B cell (primary cell): ENCODE data around the gene AKAP11. TPM values are rescaled to one million over a fixed set of nuclear protein-coding genes. Genes with fewer than 3 reads are reported as not detected.

Experiments used
- ATAC-seq: fragments of 200-7000 bp; cut with Tn5 transposase; one replicate; pipeline ENCODE4 v1.10.0; 2021; ENCODE audit warnings: low read depth, mild to moderate bottlenecking, moderate number of reproducible peaks, moderate library complexity
- CTCF ChIA-PET: fragments of 350-600 bp; sonication (Branson Sonifier 250); formaldehyde crosslinking; loops from one replicate; lab custom pipeline; 2021; ENCODE audit warnings: antibody characterized with exemption, inconsistent platforms; lab: Charles Lee
- POLR2A ChIA-PET: fragments of 350-600 bp; sonication (Branson Sonifier 250); formaldehyde crosslinking; loops from one replicate; lab custom pipeline; 2021; ENCODE audit warnings: antibody characterized with exemption; lab: Charles Lee
- DNase-seq: peaks from one replicate; pipeline ENCODE4 v3.0.0; 2013
- H2AFZ ChIP-seq: 2 replicates; pipeline ENCODE4 v1.6.1; 2012; ENCODE audit warnings: mild to moderate bottlenecking, low read depth, low read length; ENCODE audit not compliant: insufficient read depth, poor library complexity, severe bottlenecking
- H3K27ac ChIP-seq, 2 donors: 1 replicate in 1 of 2; 2 replicates in 1 of 2; pipeline ENCODE4 v1.5.1; 2012 to 2013; ENCODE audit warnings: low read length in 2 of 2, mild to moderate bottlenecking in 2 of 2, moderate library complexity in 1 of 2
- H3K27me3 ChIP-seq, 4 experiments: fragments of 200-600 bp in 1 of 4; sonication (generic) in 1 of 4; replicated peaks in 1 of 4; 1 replicate in 2 of 4; 2 replicates in 2 of 4; pipeline versions ENCODE4 v1.6.1 to v1.7.0; 2013 to 2016; ENCODE audit warnings: low read length in 3 of 4, mild to moderate bottlenecking in 2 of 4, mixed read lengths in 1 of 4, moderate library complexity in 1 of 4; ENCODE audit not compliant: insufficient read depth in 4 of 4, control insufficient read depth in 3 of 4; ENCODE audit errors: control extremely low read depth in 1 of 4
- H3K36me3 ChIP-seq, 2 experiments: replicated peaks in 1 of 2; 1 replicate in 1 of 2; 2 replicates in 1 of 2; pipeline versions ENCODE4 v1.6.1 to v1.7.1; 2013; ENCODE audit warnings: low read length in 1 of 2; ENCODE audit not compliant: insufficient read depth in 2 of 2, control insufficient read depth in 1 of 2; ENCODE audit errors: control extremely low read depth in 1 of 2, extremely low read depth in 1 of 2
- H3K4me1 ChIP-seq, 2 donors: fragments of 200-600 bp in 1 of 2; sonication (generic) in 1 of 2; 1 replicate in 1 of 2; 2 replicates in 1 of 2; pipeline versions ENCODE4 v1.5.1 to v1.6.1; 2013 to 2017; ENCODE audit warnings: low read length in 2 of 2; ENCODE audit not compliant: control insufficient read depth in 2 of 2, insufficient read depth in 2 of 2
- H3K4me2 ChIP-seq: replicated peaks from 2 replicates; pipeline ENCODE3; 2012; ENCODE audit warnings: mild to moderate bottlenecking, low read depth, low read length; ENCODE audit not compliant: poor library complexity, severe bottlenecking
- H3K4me3 ChIP-seq, 5 experiments: fragments of 200-600 bp in 1 of 5; sonication (generic) in 1 of 5; 1 replicate in 3 of 5; 2 replicates in 2 of 5; pipeline versions ENCODE4 v1.5.1 to v1.7.0; 2011 to 2016; ENCODE audit warnings: low read length in 4 of 5, mild to moderate bottlenecking in 4 of 5, low read depth in 2 of 5, control low read depth in 1 of 5, moderate library complexity in 1 of 5; ENCODE audit not compliant: insufficient read depth in 1 of 5; ENCODE audit errors: control extremely low read depth in 1 of 5, extremely low read depth in 1 of 5
- H3K79me2 ChIP-seq: fragments of 200-600 bp; sonication (generic); one replicate; pipeline ENCODE4 v1.6.0; 2016; ENCODE audit warnings: low read length; ENCODE audit not compliant: control insufficient read depth, insufficient read depth
- H3K9ac ChIP-seq: fragments of 200-600 bp; sonication (generic); 2 replicates; pipeline ENCODE4 v1.6.1; 2017; ENCODE audit warnings: mild to moderate bottlenecking, low read length, moderate library complexity
- H3K9me3 ChIP-seq, 3 donors: one replicate each; pipeline versions ENCODE4 v1.6.1 to v1.7.1; 2013; ENCODE audit warnings: low read length in 2 of 3; ENCODE audit not compliant: control insufficient read depth in 2 of 3, insufficient read depth in 1 of 3; ENCODE audit errors: control extremely low read depth in 1 of 3
- H4K20me1 ChIP-seq: 2 replicates; pipeline ENCODE4 v1.6.0; 2012; ENCODE audit warnings: mild to moderate bottlenecking, low read length; ENCODE audit not compliant: insufficient read depth, control insufficient read depth, poor library complexity, severe bottlenecking
- H3K27ac Mint-ChIP-seq: one replicate; pipeline ENCODE4 v1.8.0; 2021; ENCODE audit warnings: mixed read lengths
- H3K27me3 Mint-ChIP-seq: one replicate; pipeline ENCODE4 v1.8.0; 2021; ENCODE audit warnings: mixed read lengths
- H3K4me1 Mint-ChIP-seq: one replicate; pipeline ENCODE4 v1.8.0; 2021; ENCODE audit warnings: mixed read lengths
- H3K4me3 Mint-ChIP-seq: one replicate; pipeline ENCODE4 v1.8.0; 2021; ENCODE audit warnings: mixed read lengths
- H3K9me3 Mint-ChIP-seq: one replicate; pipeline ENCODE4 v1.8.0; 2022; ENCODE audit warnings: mixed read lengths; ENCODE audit not compliant: insufficient read depth
- CTCF ChIP-seq: fragments of 200-600 bp; IDR thresholded peaks from one replicate; pipeline ENCODE4 v1.8.0; 2022; ENCODE audit warnings: antibody characterized with exemption, mild to moderate bottlenecking
- EZH2 ChIP-seq: IDR thresholded peaks from 2 replicates; pipeline ENCODE4 v1.6.1; 2012; ENCODE audit warnings: borderline replicate concordance, low read depth, mild to moderate bottlenecking, moderate library complexity, low read length; ENCODE audit not compliant: insufficient read depth, poor library complexity, severe bottlenecking
- WGBS: methylation state at CpG from one replicate; pipeline ENCODE4 v1.1.5; 2013; ENCODE audit warnings: missing lambda C conversion rate; ENCODE audit not compliant: insufficient coverage; 5-methylcytosine and 5-hydroxymethylcytosine counted together
- intact Hi-C: fragments of 100-400 bp; cut with micrococcal nuclease; formaldehyde crosslinking; loops from one replicate; pipeline ENCODE4 v1.10.0; 2022
- polyA plus RNA-seq: library from polyadenylated mRNA; depleted of rRNA; stranded (reverse); fragments of >200 nt; gene quantifications from 2 replicates; pipeline ENCODE4 v1.2.3, GENCODE V29; 2012
- total RNA-seq, 2 donors: library from RNA; stranded (reverse); fragments of 120-200 nt in 1 of 2; gene quantifications; 1 replicate in 1 of 2; 2 replicates in 1 of 2; pipeline versions ENCODE4 v1.2.3 to v1.2.4, GENCODE V29; 2013 to 2022

AKAP11 gene
- total and polyA plus RNA-seq, 2 donors (not counting 1 experiment from before 2014, with no cell fraction given): 10.2 to 42.9 TPM

- TF ChIP-seq EZH2: no peak
- TF ChIP-seq CTCF: no peak
- Histone ChIP-seq H2AFZ (no peak overlapping the region), H4K20me1 (peaks cover 6% of the 10 kb centered on the region), H3K9ac (no peak overlapping the region), H3K4me1 (no peaks in the 10 kb centered on the region), H3K27ac (no peak overlapping the region), H3K4me3 (no peak overlapping the region), H3K27me3 (no peaks in the 10 kb centered on the region), H3K9me3 (no peaks in the 10 kb centered on the region), H3K79me2 (no peaks in the 10 kb centered on the region), H3K36me3 (peaks cover 7 to 34% of the 10 kb centered on the region in 2 experiments), H3K4me2 (no peak overlapping the region)
- intact Hi-C loops: no loop called here
- no peak for ATAC-seq
- ChIA-PET POLR2A (no interaction called here), CTCF (no interaction called here)
- Mint-ChIP-seq H3K4me1 (no peaks in the 10 kb centered on the region), H3K4me3 (no peak overlapping the region), H3K27ac (no peak overlapping the region), H3K9me3 (no peaks in the 10 kb centered on the region), H3K27me3 (no peaks in the 10 kb centered on the region)
- no peak for DNase-seq
- 94% methylated on average over 3 of the region's 4 CpGs for WGBS
Measured at GRCh38 chr13:42320375-42320787, 48.4 kb downstream of the AKAP11 start.

DNA sequence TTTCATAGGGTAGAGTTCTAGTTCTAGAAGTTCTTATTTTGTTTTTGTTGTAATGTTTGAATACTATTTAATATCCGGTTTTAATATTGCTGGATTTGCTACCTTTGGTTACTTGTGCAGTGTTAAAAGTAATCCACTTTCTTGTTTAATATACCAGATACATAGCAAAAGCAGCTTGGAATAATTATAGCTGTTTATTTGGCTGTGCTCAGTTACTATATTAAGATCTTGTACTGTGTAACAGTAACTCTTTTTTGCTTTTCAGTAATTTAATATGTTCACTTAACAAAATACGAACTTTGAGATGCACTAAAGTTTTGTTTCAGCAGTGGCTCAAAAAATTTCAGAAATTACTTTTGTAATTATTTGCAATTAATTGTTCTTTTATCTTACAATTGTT is 50.9 kb downstream of the AKAP11 start:
- no peaks in the 10 kb centered on the region for H3K4me1 Mint-ChIP-seq
- CTCF ChIA-PET: interaction anchor here (1.2 kb wide), 1 partner anchor 11 kb away, joined by 3 read pairs; no protein-coding TSS in a partner anchor
- H3K27ac ChIP-seq: no peak overlapping the region
- ATAC-seq (no peak), DNase-seq (no peak)
- H3K4me3 ChIP-seq: no peak overlapping the region
- no peak overlapping the region for H2AFZ ChIP-seq
- H3K4me1 ChIP-seq: no peaks in the 10 kb centered on the region
- peaks cover 2 to 13% of the 10 kb centered on the region in 2 experiments for H3K36me3 ChIP-seq
- no peak overlapping the region for H3K27ac Mint-ChIP-seq
- H4K20me1 ChIP-seq: no peaks in the 10 kb centered on the region
- H3K4me3 Mint-ChIP-seq: no peak overlapping the region
- TF ChIP-seq EZH2 (no peak), CTCF (no peak)
- H3K79me2 ChIP-seq: no peaks in the 10 kb centered on the region
- H3K9me3 ChIP-seq: no peaks in the 10 kb centered on the region
- H3K9me3 Mint-ChIP-seq: no peaks in the 10 kb centered on the region
- H3K9ac ChIP-seq: no peak overlapping the region
- H3K27me3 ChIP-seq: no peaks in the 10 kb centered on the region
- POLR2A ChIA-PET: no interaction called here
- intact Hi-C loops: no loop called here
- H3K4me2 ChIP-seq: no peak overlapping the region
- no CpG with 5 or more reads among the region's 2 CpGs for WGBS
- no peaks in the 10 kb centered on the region for H3K27me3 Mint-ChIP-seq
